8988T (cell line): ENCODE data around the gene NR4A3.
A peak's percentile ranks its signal among the peaks of the same experiment; 100 is the strongest.
"Not testable (repeated sequence)": the region's sequence is repeated elsewhere in the genome, so short reads cannot be mapped to it uniquely, and the experiment has no call there.

ENCODE experiments used
- DNase-seq: peaks from one replicate; pipeline ENCODE4 v3.0.0; 2011

NR4A3 gene

GRCh38 chr9:99821396-99822108 lies at the start of gene NR4A3:
Gene NR4A3, plus strand, starts transcription at chr9:99821885. Its CDS starts 6,158 bp downstream, at chr9:99828043.
- DNase-seq = peak; percentile 91

- no peak for DNase-seq
Observed at GRCh38 chr9:99773468-99774138, 48.1 kb upstream of the NR4A3 start.

- DNase-seq = no peak
Observed at GRCh38 chr9:99778308-99778707, 43.4 kb upstream of the NR4A3 start.

GRCh38 chr9:99778836-99779235 lies 42.8 kb upstream of the NR4A3 start:
- DNase-seq = no peak

- DNase-seq = no peak
Observed at GRCh38 chr9:99779277-99779676, 42.4 kb upstream of the NR4A3 start.

- not testable (repeated sequence) for DNase-seq
Observed at GRCh38 chr9:99782349-99782748, 39.3 kb upstream of the NR4A3 start.

- no peak for DNase-seq
Observed at GRCh38 chr9:99782962-99783718, 38.5 kb upstream of the NR4A3 start.

- no peak for DNase-seq
Observed at GRCh38 chr9:99783799-99784198, 37.9 kb upstream of the NR4A3 start.

- no peak for DNase-seq
Observed at GRCh38 chr9:99785010-99785590, 36.6 kb upstream of the NR4A3 start.

- no peak for DNase-seq
Observed at GRCh38 chr9:99787556-99787955, 34.1 kb upstream of the NR4A3 start.

- no peak for DNase-seq
Observed at GRCh38 chr9:99793528-99793927, 28.2 kb upstream of the NR4A3 start.

- no peak for DNase-seq
Observed at GRCh38 chr9:99796231-99796630, 25.5 kb upstream of the NR4A3 start.

GRCh38 chr9:99801775-99802174 lies 19.9 kb upstream of the NR4A3 start:
- DNase-seq = no peak

GRCh38 chr9:99803694-99804093 lies 18.0 kb upstream of the NR4A3 start:
- no peak for DNase-seq

- DNase-seq = no peak
Observed at GRCh38 chr9:99807276-99807852, 14.3 kb upstream of the NR4A3 start.

- no peak for DNase-seq
Observed at GRCh38 chr9:99807956-99808355, 13.7 kb upstream of the NR4A3 start.

GRCh38 chr9:99808454-99808853 lies 13.2 kb upstream of the NR4A3 start:
- no peak for DNase-seq

GRCh38 chr9:99809586-99810319 lies 11.9 kb upstream of the NR4A3 start:
- no peak for DNase-seq

GRCh38 chr9:99811172-99811571 lies 10.5 kb upstream of the NR4A3 start:
- DNase-seq = no peak

GRCh38 chr9:99811598-99812383 lies 9.9 kb upstream of the NR4A3 start:
- no peak for DNase-seq

- DNase-seq = no peak
Observed at GRCh38 chr9:99813739-99814138, 7.9 kb upstream of the NR4A3 start.

GRCh38 chr9:99814359-99814758 lies 7.3 kb upstream of the NR4A3 start:
- no peak for DNase-seq
